ENCODE data around the gene TASP1.
"Not testable (repeated sequence)": the region's sequence is repeated elsewhere in the genome, so short reads cannot be mapped to it uniquely, and the experiment has no call there.

- not testable (repeated sequence) for TF ChIP-seq REST (IDR thresholded peaks at IDR 0.05; ENCODE audit: low read depth, low read length); EZH2 (IDR thresholded peaks at IDR 0.05; ENCODE audit: borderline replicate concordance, control insufficient read depth, low read depth, low read length); CTCF (IDR thresholded peaks at IDR 0.05 in 2 of 3, conservative IDR thresholded peaks at IDR 0.05 in 1 of 3; ENCODE audit: control insufficient read depth in 2 of 3, extremely low read depth in 1 of 3, insufficient read depth in 1 of 3, low read depth in 3 of 3, low read length in 3 of 3); NRF1 (conservative IDR thresholded peaks at IDR 0.05; ENCODE audit: low read depth, low read length); POLR2A (IDR thresholded peaks at IDR 0.05; ENCODE audit: low read depth, low read length); PKNOX1 (IDR thresholded peaks at IDR 0.05); POLR2AphosphoS5 (IDR thresholded peaks at IDR 0.05; ENCODE audit: low read length); EP300 (IDR thresholded peaks at IDR 0.05; ENCODE audit: borderline replicate concordance in 1 of 2, control insufficient read depth in 1 of 2, low read depth in 2 of 2, low read length in 2 of 2); ZNF384 (IDR thresholded peaks at IDR 0.05; ENCODE audit: borderline replicate concordance, low read depth, low read length)
Measured at GRCh38 chr20:13380497-13381229, 258.1 kb downstream of the TASP1 start.

Data from GM12878 (cell line).